Activated CD4-positive, alpha-beta T cell treated with anti-CD3 and anti-CD28 coated beads, Interleukin-2, amount 50 U/mL, for 16 hours (primary cell): ENCODE results near the gene PSMD6.

Experiments
- DNase-seq: peaks from one replicate; pipeline ENCODE4 v3.0.0-alpha.2; 2020

PSMD6 gene

DNA sequence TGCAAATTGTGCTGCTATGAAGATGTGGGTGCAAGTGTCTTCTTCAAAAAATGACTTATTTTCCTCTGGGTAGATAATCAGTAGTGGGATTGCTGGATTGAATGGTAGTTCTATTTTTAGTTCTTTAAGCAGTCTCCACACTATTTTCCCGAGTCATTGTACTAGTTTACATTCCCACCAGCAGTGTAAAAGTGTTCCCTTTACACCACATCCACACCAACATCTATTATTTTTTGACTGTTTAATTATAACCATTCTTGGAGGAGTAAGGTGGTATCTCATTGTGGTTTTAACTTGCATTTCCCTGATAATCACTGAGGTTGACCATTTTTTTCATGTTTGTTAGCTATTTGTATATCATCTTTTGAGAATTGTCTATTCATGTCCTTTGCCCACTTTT lies 19.7 kb upstream of the PSMD6 start:
- DNase-seq, result no peak

DNA sequence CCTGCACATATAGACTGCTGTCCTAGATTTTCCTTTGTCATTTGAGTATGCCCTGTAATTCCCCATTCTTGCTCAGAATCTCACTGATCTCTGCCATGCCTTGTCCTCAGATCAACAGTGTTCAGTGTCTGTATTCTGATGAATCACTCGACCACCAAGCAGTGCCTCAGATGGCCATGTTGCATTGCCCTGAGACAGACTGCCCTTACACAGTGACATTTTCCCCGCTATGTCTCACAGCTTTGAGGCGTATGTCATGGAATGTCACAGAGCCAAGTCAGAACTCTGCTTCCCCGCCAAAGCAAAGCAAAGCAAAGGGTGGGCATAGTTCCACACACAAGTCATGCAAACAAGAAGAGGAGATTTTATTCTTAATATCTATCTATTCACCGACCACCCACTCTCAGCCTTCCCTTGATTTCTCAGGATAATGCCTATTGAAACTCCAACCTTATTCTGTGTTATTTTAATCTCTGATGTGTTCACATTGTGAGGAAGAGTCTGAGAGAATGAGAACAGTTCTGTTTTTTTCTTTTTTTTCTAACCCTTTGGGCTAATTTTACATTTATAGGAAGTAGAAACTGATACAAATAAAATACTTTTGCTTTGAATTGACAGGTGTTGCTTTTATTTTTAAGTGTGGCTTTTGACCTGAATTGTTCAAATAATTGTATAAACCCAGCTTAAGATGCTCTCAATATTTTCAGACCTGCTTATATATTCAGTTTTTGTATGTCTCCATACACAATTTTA lies 16.9 kb upstream of the PSMD6 start:
- no peak for DNase-seq

DNA sequence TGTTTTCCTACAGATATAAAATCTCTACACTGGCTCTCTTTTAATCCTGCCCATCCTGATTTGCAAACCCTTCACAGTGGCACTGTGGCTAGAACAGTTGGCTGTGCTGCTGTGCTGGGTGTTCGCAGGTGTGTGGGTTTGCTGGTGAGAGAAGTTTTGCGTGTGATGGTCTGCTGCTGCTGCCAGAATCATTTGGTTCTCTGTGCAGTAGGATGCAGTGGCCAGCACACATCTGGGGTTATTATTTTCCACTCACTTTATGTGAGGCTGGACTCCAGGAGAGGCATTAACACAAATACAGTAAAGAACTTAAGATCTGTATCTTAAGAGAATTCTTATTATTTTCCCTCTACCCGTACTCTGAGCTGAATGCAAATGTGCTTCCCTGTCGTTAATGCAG lies 16.0 kb upstream of the PSMD6 start:
- DNase-seq, result no peak

DNA sequence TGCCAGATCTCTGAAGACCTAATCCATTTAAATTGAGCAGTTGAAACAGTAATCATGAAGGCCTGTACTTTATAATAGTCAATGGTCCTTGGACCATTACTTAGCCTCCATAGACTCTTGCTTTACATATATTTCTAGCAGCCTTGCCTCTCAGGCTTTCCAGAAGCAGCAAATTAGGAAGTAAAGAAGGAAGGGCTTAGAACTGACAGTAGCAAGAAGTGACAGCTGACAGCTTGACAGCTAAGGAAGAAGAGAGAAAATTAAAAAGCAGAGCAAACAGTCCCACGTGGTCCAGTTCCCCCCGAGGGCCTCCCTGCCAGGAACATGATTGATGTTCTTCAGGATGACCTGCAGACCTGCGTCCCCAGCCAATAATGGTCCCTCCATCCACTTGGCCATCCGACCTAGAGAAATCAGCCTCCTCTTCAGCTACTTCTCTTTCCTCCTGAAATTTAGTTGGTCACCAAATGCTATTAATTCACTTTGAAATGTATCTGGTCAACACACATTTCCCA lies 15.0 kb upstream of the PSMD6 start:
- no peak for DNase-seq

DNA sequence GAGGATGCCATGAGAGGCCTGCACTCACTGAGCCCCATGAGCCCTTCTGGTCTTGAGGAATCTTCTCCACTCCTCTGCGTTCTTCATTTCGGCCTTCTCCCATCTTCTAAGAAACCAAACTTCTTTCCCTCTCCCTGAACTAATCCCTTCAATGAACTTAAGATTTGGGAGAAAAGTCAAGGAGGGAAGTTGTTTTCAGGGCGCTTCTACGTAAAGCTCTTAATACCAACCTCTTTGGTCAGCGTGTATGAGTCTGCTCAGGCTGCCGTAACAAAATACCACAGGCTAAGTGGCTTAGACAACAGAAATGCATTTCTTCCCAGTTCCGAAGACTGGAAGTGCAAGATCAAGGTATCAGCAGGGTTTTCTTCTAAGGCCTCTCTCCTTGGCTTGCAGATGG lies 13.8 kb upstream of the PSMD6 start:
- DNase-seq, result no peak

DNA sequence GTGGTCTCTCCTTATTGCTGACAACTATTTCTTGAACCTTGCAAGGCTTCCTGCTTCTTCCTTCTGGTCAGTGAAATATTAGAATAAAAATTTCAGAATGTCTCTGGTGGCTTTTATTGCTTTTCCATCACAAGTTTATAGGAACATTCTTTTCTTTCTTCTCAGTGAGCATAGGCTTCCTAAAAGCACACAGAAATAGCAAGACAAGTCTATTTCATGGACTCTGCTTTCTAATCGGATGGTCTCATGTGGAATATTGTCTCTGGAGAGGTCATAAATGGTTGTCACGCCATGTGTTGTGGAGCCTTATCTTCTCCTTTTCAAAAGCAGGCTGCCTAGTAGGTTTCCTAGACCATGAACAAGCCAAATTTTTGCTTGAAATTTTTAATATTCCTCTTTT lies 9.8 kb upstream of the PSMD6 start:
- DNase-seq, result no peak

DNA sequence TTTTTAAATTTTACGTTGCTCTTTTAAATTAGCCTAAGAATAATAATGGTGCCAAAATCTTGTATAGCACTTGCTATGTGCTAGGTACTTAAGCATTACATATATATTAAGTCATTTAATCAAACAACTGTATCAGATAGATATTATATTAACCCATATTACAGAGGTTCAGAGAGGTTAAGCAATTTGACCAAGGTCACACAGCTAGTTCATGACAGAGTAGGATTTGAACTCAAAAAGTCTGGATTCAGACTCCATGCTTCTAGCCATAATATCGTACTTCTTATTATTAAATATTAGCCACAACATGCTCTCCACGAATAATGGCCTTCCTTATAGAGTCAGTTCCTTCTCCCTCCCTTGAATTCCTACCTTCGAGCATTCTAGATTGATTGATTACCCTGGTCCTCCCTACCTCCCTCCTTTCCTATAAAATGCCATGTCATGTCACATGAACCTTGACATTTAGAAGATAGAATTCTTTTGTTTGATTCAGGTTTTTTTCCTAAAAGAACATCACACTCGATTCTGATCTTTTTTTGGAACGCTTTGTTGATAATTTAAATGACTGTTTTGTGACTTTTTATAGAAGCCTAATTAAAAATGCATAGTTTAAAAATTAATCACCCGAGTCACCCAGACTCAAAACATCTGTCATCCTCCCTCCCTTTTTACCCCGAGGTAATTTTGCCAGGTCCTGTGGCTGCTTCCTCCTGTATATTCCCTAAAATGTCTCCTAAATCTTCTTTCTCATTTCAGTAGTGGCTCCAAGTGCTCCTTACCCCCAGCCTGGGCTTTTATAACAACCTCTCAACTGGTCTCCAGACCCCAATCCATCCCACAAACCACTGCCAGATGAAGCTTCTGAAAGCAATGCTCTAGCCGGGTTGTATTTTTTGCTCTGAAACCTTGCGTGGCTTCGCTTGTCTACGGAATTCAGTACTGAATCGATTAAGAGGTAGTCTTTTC lies 8.5 kb upstream of the PSMD6 start:
- no peak for DNase-seq

DNA sequence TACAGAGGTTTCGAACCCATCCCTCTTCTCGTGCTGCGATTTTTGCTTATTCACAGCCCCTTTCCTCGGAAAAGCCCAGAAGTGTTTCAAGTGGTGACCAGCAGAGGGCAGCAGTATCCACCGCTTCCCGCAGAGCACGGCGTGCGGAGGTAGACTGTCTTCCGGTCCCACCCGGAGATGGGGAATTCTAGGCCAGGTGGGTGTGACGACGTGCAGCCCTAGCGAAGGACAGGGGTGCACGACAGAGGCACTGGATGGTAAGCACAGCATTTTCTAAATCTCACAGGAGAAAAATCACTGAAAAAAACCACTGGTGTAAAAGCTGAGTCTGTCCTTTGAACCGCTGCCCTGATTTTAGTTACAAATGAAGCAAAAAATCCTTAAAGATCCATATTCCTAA lies 7.4 kb upstream of the PSMD6 start:
- peak; percentile 78 for DNase-seq

DNA sequence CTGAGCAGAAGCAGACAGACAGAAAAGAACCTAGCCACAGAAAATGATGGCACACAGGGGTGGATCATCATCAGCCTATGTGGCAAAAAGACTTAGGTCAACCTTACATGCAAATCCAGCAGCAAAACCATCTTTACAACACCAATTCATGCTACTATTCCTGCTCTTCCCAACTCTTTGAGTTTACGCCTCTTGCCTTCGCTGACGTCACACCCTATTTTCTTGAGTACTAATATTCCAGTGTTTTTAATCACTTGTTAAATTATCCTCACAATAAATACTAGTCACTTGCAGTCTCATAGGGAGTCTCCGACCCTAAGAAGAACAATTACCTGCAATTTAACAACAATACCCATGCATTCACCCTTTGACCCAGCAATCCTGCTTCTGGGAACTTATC lies 6.0 kb upstream of the PSMD6 start:
- DNase-seq, result no peak

DNA sequence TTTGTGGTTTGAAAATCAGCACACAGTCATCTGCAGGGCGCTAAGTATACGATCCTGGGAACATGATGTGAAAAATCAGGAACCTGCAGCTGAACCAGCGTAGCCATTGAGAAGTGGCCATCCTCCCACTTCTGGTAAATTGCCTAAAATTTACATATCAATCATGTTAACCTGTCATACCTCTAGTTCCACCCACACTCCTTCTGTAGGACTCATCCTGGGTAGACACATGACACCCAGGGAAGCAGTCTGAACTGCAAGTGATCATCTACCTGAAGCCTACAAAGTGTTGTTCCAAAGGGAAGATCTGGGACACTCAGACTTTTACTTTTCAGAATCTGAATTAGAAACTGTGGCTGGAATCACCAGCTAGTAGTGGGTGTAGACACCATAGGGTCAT lies 5.5 kb upstream of the PSMD6 start:
- no peak for DNase-seq

DNA sequence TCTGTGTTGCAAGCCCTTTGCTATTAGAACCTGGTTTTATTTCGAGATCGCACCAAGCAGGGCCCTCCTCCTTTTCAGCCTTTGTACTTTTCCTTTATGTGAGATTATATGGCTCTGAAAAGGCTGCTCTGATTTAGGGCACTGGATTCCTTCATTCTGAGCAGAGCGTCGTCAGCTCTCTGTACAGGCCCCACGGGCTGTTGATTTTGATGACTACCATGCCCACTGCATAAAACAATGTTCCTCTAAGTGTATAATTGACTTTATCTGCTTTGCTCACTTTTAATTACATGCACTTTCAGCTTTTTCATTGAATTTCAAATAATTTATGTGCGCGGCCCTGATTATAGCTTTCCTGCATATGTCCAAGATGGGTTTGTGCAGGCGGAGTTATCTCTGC lies 4.4 kb upstream of the PSMD6 start:
- no peak for DNase-seq

DNA sequence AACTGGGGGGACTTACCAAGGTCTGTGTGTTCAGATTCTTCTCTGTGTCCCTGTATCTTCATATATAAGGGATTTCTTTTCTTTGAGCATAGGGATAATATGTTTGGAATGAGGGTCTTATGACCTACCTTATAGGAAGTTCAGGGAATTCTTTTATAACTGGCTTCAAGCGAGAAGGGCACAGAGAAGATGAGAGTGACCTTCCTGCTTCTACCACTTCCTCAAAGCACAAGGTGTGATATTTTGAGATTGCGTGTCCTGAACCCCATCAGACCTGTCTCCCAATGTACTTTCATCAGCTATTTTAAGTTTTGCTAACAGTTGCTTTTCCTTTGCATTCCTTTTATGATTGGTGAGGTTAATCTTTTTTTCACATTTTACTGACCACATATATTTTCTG lies 3.1 kb upstream of the PSMD6 start:
- DNase-seq, result no peak

DNA sequence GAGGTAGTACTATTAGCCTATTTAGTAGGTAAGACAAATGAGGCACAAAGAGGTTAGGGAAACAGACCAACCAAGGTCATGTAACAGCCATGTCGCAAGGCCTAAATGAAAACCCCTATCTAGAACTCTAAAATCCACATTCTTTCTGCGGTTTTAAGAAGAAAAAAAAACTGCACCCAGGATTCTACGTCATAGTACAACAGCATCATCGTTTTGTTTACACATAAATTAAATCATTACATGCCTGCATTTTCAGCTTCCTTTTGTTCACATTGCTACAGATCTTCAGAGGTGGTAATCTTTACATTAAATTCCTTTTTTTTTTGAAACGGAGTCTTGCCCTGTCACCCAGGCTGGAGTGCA lies 548 bp upstream of the PSMD6 start:
- no peak for DNase-seq

DNA sequence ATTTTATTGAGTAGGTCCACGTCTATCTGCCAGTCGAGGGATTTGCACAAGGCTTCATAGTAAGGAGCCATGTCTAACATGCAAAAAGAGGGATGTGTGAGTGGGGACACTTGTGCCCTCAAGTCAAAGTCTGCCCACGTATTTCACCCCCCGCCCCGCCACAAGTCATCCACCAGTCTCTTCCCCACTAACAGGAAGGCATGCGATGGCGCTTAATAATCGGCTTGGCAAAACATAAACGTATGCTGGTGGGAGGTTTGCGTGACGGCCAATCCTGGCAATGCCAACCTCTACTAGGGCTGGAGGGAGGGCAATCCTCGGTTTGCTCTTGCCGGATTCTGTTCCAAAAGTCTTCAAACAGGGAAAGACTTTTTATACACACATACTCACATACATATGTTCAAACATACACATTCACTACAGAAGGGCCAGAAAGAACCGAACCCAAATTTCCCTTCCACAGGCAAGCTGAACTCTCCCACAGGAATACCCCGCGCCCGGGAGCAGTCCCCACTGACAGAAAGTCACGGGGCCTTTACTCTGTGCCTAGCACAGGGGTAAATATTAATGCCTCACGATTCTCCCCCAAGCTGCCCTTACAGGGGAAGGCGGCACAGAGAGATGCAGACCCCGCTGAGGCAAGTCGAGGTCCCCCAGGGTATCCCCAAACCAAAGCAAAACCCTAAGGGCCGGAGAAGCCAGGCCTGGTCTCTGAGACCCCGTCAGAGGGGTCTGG lies 675 bp downstream of the PSMD6 start:
- peak; percentile 12 for DNase-seq

DNA sequence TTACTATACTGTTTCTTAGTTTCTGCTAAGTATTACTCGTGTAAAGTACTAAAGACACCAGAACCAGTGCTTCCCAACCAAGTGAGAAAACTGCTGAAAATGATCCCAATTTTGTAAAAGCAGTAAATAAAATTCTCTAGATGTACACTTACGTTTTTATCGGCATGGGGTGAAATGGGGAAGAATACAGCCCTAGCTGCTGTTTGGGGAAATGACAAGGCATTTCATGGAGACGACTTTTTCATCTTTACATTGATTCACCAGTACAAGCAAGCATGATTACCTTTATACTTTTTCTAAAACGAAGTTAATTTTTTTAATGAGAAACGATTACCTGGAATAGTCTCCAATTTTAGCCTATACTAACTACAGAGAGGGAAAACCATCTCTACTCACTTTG lies 1.4 kb downstream of the PSMD6 start:
- no peak for DNase-seq

DNA sequence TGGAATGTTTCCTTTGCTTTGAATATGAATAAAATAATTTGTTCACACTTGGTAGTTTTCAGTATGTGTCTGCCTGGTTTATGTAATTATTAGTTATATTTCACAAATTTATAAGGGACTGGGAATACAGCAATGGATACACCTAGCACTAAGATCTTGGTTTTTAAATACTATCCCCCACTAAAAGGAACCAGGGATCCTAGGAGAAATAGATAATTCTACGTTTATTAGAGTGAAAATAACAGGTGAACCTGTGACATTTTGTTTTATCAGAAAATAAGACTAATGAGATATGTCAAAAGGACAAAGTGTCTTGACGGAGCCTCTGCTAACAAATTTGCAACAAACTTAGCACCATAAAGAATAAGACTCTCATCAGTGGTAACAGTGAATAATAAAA lies 3.4 kb downstream of the PSMD6 start:
- DNase-seq, result no peak

DNA sequence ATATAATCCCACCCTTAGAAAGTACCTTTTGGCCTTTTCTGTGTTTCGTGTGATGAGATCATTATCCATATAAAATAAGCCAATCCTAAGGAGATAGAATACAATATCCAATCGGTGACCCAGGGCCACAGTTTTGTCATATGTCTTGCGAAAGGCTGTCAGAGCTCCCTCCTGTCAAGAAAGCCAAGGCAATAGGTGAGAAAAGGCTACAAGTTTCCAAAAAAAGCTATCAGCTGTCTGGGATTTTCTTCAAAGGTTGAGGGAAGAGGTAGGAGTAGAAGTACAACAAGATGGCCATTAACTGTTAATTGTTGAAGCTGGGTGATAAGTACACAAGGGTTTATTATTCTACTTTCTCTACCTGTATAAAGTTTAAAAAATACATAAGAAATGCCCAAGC lies 4.0 kb downstream of the PSMD6 start:
- no peak for DNase-seq

DNA sequence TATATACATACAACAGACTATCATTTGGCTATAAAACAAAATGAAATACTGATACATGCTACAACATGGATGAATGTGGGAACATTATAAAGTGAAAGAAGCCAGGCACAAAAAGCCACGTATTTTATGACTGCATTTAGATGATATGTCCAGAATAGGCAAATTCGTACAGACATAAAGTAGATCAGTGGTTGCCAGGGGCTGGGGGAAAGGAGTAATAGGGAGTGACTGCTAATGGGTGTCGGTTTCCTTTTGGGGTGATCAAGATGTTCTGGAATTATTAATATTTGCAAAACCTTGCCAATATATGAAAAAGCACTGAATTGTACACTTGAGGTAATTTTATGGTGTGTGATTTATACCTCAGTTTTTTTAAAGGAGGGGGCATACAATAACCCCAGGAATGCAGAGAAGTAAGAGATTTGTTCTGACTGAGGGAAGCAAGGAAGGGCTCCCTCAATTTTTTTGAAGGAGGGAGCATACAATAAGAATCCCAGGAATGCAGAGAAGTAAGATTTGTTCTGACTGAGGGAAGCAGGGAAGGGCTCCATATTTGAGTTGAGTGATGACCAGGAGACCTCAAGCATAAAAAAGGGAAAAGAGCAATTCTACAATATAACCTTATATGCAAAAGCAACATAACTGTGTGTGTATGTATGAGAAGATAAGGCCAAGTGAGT lies 6.2 kb downstream of the PSMD6 start:
- DNase-seq, result no peak

DNA sequence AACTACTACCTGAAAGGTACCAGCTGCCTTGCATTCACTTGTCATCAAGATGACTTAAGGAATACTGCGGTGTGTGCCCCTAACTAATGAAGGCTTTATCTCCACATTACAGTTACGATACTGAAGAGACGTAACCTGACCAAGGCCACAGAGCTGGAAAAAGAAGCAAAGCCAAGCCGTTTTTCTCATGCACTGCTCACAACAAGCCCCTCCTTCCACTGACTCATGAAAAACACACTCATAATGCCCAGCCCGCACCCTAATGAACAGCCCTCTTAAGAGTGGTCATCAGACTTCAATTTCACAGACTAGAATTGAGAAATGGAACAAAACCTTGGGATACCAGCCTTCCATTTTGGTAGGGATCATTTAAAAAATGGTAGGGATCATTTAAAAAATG lies 11.6 kb downstream of the PSMD6 start:
- no peak for DNase-seq

DNA sequence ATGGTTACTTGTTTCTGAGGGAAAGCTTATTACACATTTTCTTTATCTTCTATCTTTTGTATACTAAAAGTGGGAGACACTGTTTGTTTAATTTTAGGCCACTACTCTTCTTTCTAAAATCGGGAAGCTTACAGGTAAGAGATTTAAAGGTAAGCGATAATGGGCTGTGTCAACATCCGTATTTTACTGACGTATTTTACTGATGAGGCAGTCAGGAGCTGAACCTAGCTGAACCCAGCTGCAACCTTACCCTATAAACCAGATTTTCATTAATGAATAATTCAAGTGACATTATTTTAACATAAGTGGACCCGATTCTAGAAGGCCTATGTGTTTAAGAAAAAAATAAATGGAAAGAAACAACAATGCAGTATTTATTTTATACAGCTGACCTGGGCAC lies 13.1 kb downstream of the PSMD6 start:
- DNase-seq, result no peak

DNA sequence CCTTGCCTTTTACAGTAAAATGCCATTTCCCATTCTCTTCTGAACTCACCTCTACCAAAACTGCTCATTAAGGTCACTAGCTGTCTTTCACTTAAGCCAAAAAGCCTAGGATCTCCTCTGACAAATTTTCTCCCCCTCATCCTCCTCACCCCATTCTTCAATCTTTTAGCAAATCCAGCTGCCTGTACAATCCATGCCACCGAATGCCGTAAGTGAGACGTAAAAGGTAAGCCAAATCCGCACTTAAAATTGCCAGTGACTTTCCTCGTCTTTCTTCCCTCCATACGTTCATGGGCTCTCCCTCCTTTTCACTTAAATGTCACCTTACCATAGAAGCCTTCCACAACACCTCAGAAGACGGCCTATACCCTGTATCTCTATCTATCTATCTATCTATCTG lies 13.8 kb downstream of the PSMD6 start:
- DNase-seq, result no peak

DNA sequence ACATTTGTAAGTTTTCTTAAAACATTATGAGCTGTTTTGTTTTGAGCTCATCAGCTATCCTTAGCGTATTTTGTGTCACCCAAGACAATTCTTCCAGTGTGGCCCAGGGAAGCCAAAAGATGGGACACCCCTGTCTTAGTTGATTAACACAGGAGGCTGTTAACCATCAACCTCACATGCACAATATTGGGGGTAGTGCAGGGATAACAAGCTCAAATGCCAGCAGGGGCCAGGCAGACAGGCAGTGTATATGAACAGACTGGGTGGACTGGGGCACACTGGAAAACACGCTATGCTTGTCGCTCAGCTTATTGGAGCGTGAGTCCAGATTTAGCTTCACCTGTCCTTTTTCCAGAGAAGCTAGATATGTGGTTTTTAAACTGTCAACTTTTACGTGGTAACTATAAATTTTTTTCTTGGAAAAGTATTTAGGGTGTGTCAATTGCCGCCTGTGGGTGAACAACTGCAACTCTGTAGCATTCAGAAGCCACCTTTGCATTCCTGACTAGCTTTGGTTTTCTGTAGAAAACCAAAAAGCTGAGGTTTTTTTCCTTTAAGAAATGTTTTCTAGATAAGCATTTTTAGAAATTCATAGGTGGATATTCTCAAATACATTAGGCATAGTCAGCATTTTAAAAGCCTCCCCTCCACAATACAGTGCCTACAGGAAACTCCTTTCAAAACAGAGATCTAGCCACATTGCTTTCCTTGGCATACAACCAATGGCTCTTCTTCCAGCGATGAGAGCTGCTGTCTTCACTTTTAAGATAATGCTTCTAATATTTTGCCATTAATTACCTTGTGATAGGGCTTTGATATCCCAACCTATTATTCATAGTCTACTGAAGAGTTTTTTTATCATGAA lies 14.6 kb downstream of the PSMD6 start:
- no peak for DNase-seq
